ENCODE measurements around the gene ASCL3.

DNA sequence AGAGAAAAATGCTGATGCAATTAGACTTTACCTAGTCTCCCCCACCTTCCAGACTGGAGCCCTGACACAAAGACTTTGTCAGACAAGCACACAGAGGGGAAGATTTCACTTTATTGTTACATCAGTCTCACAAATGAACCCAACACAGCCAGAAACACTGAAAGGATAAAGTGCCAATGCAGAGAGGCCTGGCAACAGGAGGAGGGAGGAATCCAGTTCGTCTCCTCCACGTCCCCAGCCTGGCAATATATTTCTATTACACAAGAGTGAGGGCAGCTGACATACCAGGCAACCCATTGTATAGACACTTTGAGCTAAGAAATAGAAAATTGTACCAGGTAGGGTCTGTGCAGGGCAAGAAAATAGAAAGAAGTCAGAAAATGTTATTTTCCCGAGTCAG is 37.7 kb upstream of the ASCL3 start:
- TF ChIP-seq, protein P1, sequence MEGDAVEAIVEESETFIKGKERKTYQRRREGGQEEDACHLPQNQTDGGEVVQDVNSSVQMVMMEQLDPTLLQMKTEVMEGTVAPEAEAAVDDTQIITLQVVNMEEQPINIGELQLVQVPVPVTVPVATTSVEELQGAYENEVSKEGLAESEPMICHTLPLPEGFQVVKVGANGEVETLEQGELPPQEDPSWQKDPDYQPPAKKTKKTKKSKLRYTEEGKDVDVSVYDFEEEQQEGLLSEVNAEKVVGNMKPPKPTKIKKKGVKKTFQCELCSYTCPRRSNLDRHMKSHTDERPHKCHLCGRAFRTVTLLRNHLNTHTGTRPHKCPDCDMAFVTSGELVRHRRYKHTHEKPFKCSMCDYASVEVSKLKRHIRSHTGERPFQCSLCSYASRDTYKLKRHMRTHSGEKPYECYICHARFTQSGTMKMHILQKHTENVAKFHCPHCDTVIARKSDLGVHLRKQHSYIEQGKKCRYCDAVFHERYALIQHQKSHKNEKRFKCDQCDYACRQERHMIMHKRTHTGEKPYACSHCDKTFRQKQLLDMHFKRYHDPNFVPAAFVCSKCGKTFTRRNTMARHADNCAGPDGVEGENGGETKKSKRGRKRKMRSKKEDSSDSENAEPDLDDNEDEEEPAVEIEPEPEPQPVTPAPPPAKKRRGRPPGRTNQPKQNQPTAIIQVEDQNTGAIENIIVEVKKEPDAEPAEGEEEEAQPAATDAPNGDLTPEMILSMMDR (IDR thresholded peaks at IDR 0.05) = no peak
- no peak for TF ChIP-seq POLR2A (IDR thresholded peaks at IDR 0.05; ENCODE audit: low read depth)
- TF ChIP-seq POLR2AphosphoS5 (IDR thresholded peaks at IDR 0.05) = no peak

Data from esophagus muscularis mucosa (tissue), 3 donors.